HepG2 (cell line): ENCODE measurements around the gene MRPS11.

Experiments
- AGO1 ChIP-seq: fragments of 200-400 bp; formaldehyde crosslinking; IDR thresholded peaks from 2 replicates; pipeline ENCODE4 v1.6.1; 2017; ENCODE audit warnings: mild to moderate bottlenecking, low read depth, low read length, moderate library complexity; ENCODE audit not compliant: poor library complexity, severe bottlenecking
- ATF2 ChIP-seq: sonication (generic); formaldehyde crosslinking; IDR thresholded peaks from 2 replicates; pipeline ENCODE4 v1.4.0; 2020; ENCODE audit warnings: missing genetic modification reagents
- ELF4 ChIP-seq: sonication (generic); formaldehyde crosslinking; IDR thresholded peaks from 2 replicates; pipeline ENCODE4 v1.5.0; 2020; ENCODE audit warnings: missing genetic modification reagents, mild to moderate bottlenecking, moderate library complexity, borderline replicate concordance
- POLR2AphosphoS5 ChIP-seq: IDR thresholded peaks from 2 replicates; pipeline ENCODE4 v1.6.1; 2012; ENCODE audit warnings: low read depth, low read length
- SMC3 ChIP-seq: IDR thresholded peaks from 2 replicates; pipeline ENCODE4 v1.6.1; 2011; ENCODE audit warnings: low read length, improper control_type of control experiment
- ZBTB1 ChIP-seq: sonication (generic); formaldehyde crosslinking; IDR thresholded peaks from 2 replicates; pipeline ENCODE4 v1.4.0; 2020; ENCODE audit warnings: missing genetic modification reagents, borderline replicate concordance
- ZNF704 ChIP-seq: sonication (generic); formaldehyde crosslinking; IDR thresholded peaks from 2 replicates; pipeline ENCODE4 v1.8.1; 2023; ENCODE audit warnings: mild to moderate bottlenecking, inconsistent platforms, moderate library complexity, missing genetic modification reagents, borderline replicate concordance
- TF ChIP-seq, protein P1 (sequence below): sonication (generic); formaldehyde crosslinking; IDR thresholded peaks from 2 replicates; pipeline ENCODE4 v1.5.0; 2020; ENCODE audit warnings: mild to moderate bottlenecking, missing genetic modification reagents, moderate library complexity
- TF ChIP-seq, protein P2 (sequence below): sonication (generic); formaldehyde crosslinking; IDR thresholded peaks from 2 replicates; pipeline ENCODE4 v1.8.0; 2022; ENCODE audit warnings: missing genetic modification reagents, mild to moderate bottlenecking, inconsistent platforms, borderline replicate concordance

DNA sequence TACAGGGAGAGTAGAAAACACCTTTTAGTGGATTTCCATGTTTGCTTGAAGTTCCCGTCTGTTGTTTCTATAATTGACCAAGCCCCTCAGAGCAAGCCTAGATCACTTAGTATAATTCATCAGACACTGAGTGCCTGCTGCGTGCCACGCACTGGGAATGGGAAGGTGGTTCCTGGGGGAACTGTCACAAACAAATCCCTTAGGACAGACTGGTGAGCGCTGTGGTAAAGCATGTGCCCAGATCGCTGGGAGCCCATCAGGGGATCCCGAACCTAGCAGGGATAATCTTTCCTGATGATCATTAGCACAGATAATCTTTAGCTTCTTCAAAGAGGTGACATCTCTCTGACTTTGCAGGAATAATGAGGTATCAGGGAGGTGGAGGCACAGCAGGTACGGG is 9.6 kb downstream of the MRPS11 start:
- TF ChIP-seq ZBTB1 (CRISPR knock-in tag), result no peak
- no peak for TF ChIP-seq POLR2AphosphoS5
- no peak for TF ChIP-seq ELF4 (CRISPR knock-in tag)
- no peak for TF ChIP-seq AGO1
- TF ChIP-seq ZNF704 (CRISPR knock-in tag), result no peak
- TF ChIP-seq, protein P1, sequence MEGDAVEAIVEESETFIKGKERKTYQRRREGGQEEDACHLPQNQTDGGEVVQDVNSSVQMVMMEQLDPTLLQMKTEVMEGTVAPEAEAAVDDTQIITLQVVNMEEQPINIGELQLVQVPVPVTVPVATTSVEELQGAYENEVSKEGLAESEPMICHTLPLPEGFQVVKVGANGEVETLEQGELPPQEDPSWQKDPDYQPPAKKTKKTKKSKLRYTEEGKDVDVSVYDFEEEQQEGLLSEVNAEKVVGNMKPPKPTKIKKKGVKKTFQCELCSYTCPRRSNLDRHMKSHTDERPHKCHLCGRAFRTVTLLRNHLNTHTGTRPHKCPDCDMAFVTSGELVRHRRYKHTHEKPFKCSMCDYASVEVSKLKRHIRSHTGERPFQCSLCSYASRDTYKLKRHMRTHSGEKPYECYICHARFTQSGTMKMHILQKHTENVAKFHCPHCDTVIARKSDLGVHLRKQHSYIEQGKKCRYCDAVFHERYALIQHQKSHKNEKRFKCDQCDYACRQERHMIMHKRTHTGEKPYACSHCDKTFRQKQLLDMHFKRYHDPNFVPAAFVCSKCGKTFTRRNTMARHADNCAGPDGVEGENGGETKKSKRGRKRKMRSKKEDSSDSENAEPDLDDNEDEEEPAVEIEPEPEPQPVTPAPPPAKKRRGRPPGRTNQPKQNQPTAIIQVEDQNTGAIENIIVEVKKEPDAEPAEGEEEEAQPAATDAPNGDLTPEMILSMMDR (CRISPR knock-in tag), result no peak
- TF ChIP-seq, protein P2, sequence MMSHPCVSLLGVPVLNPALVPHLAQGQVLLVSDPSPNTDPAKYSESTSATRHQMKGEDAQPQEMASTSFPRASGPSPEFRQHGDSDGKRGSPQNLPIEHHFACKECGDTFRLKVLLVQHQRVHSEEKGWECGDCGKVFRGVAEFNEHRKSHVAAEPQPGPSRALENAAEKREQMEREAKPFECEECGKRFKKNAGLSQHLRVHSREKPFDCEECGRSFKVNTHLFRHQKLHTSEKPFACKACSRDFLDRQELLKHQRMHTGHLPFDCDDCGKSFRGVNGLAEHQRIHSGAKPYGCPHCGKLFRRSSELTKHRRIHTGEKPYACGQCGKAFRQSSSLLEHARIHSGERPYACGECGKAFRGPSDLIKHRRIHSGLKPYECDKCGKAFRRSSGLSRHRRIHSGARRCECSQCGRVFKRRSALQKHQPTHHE (CRISPR knock-in tag), result no peak
- no peak for TF ChIP-seq ATF2 (CRISPR knock-in tag)
- TF ChIP-seq SMC3, result no peak
